T-helper 17 cell (primary cell): ENCODE data around the gene GPC6. TPM values are rescaled to one million over a fixed set of nuclear protein-coding genes. Genes with fewer than 3 reads are reported as not detected.

Experiments
- ATAC-seq: fragments of 150-1000 bp; cut with Tn5 transposase; 2 replicates; pipeline ENCODE4 v1.10.0; 2021; ENCODE audit warnings: mild to moderate bottlenecking, moderate library complexity
- DNase-seq, 3 donors: peaks; one replicate each; pipeline versions ENCODE4 v3.0.0 to v3.0.0-alpha.2; 2020 to 2021
- H3K9me3 ChIP-seq: one replicate; pipeline ENCODE4 v1.7.0; 2013; ENCODE audit warnings: low read length, mild to moderate bottlenecking; ENCODE audit not compliant: control insufficient read depth, poor library complexity, severe bottlenecking
- H3K27ac Mint-ChIP-seq: one replicate; pipeline ENCODE4 v1.8.0; 2022; ENCODE audit warnings: mild to moderate bottlenecking, moderate library complexity, mixed read lengths
- H3K27me3 Mint-ChIP-seq: one replicate; pipeline ENCODE4 v1.8.0; 2022; ENCODE audit warnings: mixed read lengths
- H3K36me3 Mint-ChIP-seq: one replicate; pipeline ENCODE4 v1.8.0; 2022; ENCODE audit warnings: low read depth, mixed read lengths
- H3K4me1 Mint-ChIP-seq: one replicate; pipeline ENCODE4 v1.8.0; 2022; ENCODE audit warnings: mild to moderate bottlenecking, mixed read lengths
- H3K4me3 Mint-ChIP-seq: one replicate; pipeline ENCODE4 v1.8.0; 2022; ENCODE audit warnings: mild to moderate bottlenecking, moderate library complexity, mixed read lengths
- total RNA-seq, 4 donors: library from RNA in 2 of 4; stranded (reverse) in 2 of 4; gene quantifications; one replicate each; pipeline ENCODE4 v1.2.3 and lab custom pipeline; 2022 to 2026

GPC6 gene
- total RNA-seq, 2 donors from 2014 or later = not detected

GRCh38 chr13:94214121-94214520, 987.5 kb downstream of the GPC6 start:
- H3K27ac Mint-ChIP-seq = no peak overlapping the region
- H3K27me3 Mint-ChIP-seq = no peaks in the 10 kb centered on the region
- H3K9me3 ChIP-seq = no peaks in the 10 kb centered on the region
- no peaks in the 10 kb centered on the region for H3K36me3 Mint-ChIP-seq
- ATAC-seq (no peak), DNase-seq (no peak)
- H3K4me1 Mint-ChIP-seq = peaks cover 3% of the 10 kb centered on the region
- H3K4me3 Mint-ChIP-seq = no peak overlapping the region

GRCh38 chr13:94214975-94215374, 988.4 kb downstream of the GPC6 start:
- no peak overlapping the region for H3K4me3 Mint-ChIP-seq
- ATAC-seq (no peak), DNase-seq (no peak)
- H3K36me3 Mint-ChIP-seq = no peaks in the 10 kb centered on the region
- H3K9me3 ChIP-seq = no peaks in the 10 kb centered on the region
- peaks cover 3% of the 10 kb centered on the region for H3K4me1 Mint-ChIP-seq
- no peaks in the 10 kb centered on the region for H3K27me3 Mint-ChIP-seq
- no peak overlapping the region for H3K27ac Mint-ChIP-seq

GRCh38 chr13:94216476-94216875, 989.9 kb downstream of the GPC6 start:
- H3K36me3 Mint-ChIP-seq = no peaks in the 10 kb centered on the region
- DNase-seq = no peak

GRCh38 chr13:94217370-94217769, 990.8 kb downstream of the GPC6 start:
- H3K4me1 Mint-ChIP-seq = no peaks in the 10 kb centered on the region

More at GRCh38 chr13:94216476-94216875, 989.9 kb downstream of the GPC6 start:
- H3K9me3 ChIP-seq = no peaks in the 10 kb centered on the region
- Mint-ChIP-seq H3K27ac (no peak overlapping the region), H3K4me3 (no peak overlapping the region), H3K27me3 (no peaks in the 10 kb centered on the region), H3K4me1 (no peaks in the 10 kb centered on the region)
- no peak for ATAC-seq

GRCh38 chr13:94218537-94218936, 991.9 kb downstream of the GPC6 start:
- H3K4me1 Mint-ChIP-seq = no peaks in the 10 kb centered on the region
- peaks cover 10% of the 10 kb centered on the region for H3K27me3 Mint-ChIP-seq
- no peak overlapping the region for H3K4me3 Mint-ChIP-seq
- ATAC-seq = no peak
- H3K27ac Mint-ChIP-seq = no peak overlapping the region
- DNase-seq = no peak
- no peaks in the 10 kb centered on the region for H3K36me3 Mint-ChIP-seq
- H3K9me3 ChIP-seq = no peaks in the 10 kb centered on the region

More at GRCh38 chr13:94217370-94217769, 990.8 kb downstream of the GPC6 start:
- DNase-seq = no peak
- Mint-ChIP-seq H3K36me3 (no peaks in the 10 kb centered on the region), H3K27me3 (peaks cover 6% of the 10 kb centered on the region), H3K4me3 (no peak overlapping the region), H3K27ac (no peak overlapping the region)
- ATAC-seq = no peak
- no peaks in the 10 kb centered on the region for H3K9me3 ChIP-seq

GRCh38 chr13:94218951-94219350, 992.3 kb downstream of the GPC6 start:
- Mint-ChIP-seq H3K27me3 (peaks cover 14% of the 10 kb centered on the region), H3K4me3 (no peak overlapping the region), H3K4me1 (no peaks in the 10 kb centered on the region), H3K36me3 (no peaks in the 10 kb centered on the region), H3K27ac (no peak overlapping the region)
- DNase-seq (no peak), ATAC-seq (no peak)
- H3K9me3 ChIP-seq = no peaks in the 10 kb centered on the region

GRCh38 chr13:94224670-94225069, 998.1 kb downstream of the GPC6 start:
- Mint-ChIP-seq H3K4me1 (no peaks in the 10 kb centered on the region), H3K4me3 (no peak overlapping the region), H3K27ac (no peak overlapping the region), H3K27me3 (peaks cover 21% of the 10 kb centered on the region), H3K36me3 (no peaks in the 10 kb centered on the region)
- no peak for DNase-seq
- H3K9me3 ChIP-seq = no peaks in the 10 kb centered on the region
- ATAC-seq = no peak

- no peaks in the 10 kb centered on the region for H3K9me3 ChIP-seq
- no peak overlapping the region for H3K27ac Mint-ChIP-seq
- no peak overlapping the region for H3K4me3 Mint-ChIP-seq
- no peaks in the 10 kb centered on the region for H3K36me3 Mint-ChIP-seq
- H3K27me3 Mint-ChIP-seq = peaks cover 15% of the 10 kb centered on the region
- H3K4me1 Mint-ChIP-seq = no peaks in the 10 kb centered on the region
- ATAC-seq (no peak), DNase-seq (no peak)
Measured at GRCh38 chr13:94227255-94227879, 1000.8 kb downstream of the GPC6 start.

- Mint-ChIP-seq H3K27me3 (peaks cover 8% of the 10 kb centered on the region), H3K4me1 (no peaks in the 10 kb centered on the region), H3K36me3 (no peaks in the 10 kb centered on the region), H3K4me3 (no peak overlapping the region), H3K27ac (no peak overlapping the region)
- DNase-seq = no peak
- no peaks in the 10 kb centered on the region for H3K9me3 ChIP-seq
- no peak for ATAC-seq
Measured at GRCh38 chr13:94228763-94229162, 1002.2 kb downstream of the GPC6 start.

- peaks cover 10% of the 10 kb centered on the region for H3K4me1 Mint-ChIP-seq
- H3K27ac Mint-ChIP-seq = no peak overlapping the region
- no peaks in the 10 kb centered on the region for H3K27me3 Mint-ChIP-seq
- H3K36me3 Mint-ChIP-seq = no peaks in the 10 kb centered on the region
- H3K9me3 ChIP-seq = no peaks in the 10 kb centered on the region
- no peak overlapping the region for H3K4me3 Mint-ChIP-seq
- DNase-seq (no peak), ATAC-seq (no peak)
Measured at GRCh38 chr13:94232161-94232950, 1005.7 kb downstream of the GPC6 start.

- Mint-ChIP-seq H3K27me3 (no peaks in the 10 kb centered on the region), H3K36me3 (no peaks in the 10 kb centered on the region), H3K4me3 (no peak overlapping the region), H3K27ac (no peak overlapping the region), H3K4me1 (peaks cover 12% of the 10 kb centered on the region)
- ATAC-seq = no peak
- no peaks in the 10 kb centered on the region for H3K9me3 ChIP-seq
- DNase-seq = no peak
Measured at GRCh38 chr13:94232956-94233355, 1006.3 kb downstream of the GPC6 start.

- no peaks in the 10 kb centered on the region for H3K36me3 Mint-ChIP-seq
- no peak for ATAC-seq
- H3K27ac Mint-ChIP-seq = no peak overlapping the region
Measured at GRCh38 chr13:94233401-94233800, 1006.8 kb downstream of the GPC6 start.

GRCh38 chr13:94233837-94234236, 1007.2 kb downstream of the GPC6 start:
- DNase-seq (no peak), ATAC-seq (no peak)
- Mint-ChIP-seq H3K27ac (no peak overlapping the region), H3K4me3 (no peak overlapping the region), H3K36me3 (no peaks in the 10 kb centered on the region), H3K4me1 (peaks cover 12% of the 10 kb centered on the region), H3K27me3 (no peaks in the 10 kb centered on the region)
- H3K9me3 ChIP-seq = no peaks in the 10 kb centered on the region

More at GRCh38 chr13:94233401-94233800, 1006.8 kb downstream of the GPC6 start:
- H3K9me3 ChIP-seq = no peaks in the 10 kb centered on the region
- H3K4me3 Mint-ChIP-seq = no peak overlapping the region
- H3K27me3 Mint-ChIP-seq = no peaks in the 10 kb centered on the region
- H3K4me1 Mint-ChIP-seq = peaks cover 12% of the 10 kb centered on the region
- DNase-seq = no peak

GRCh38 chr13:94234738-94235137, 1008.1 kb downstream of the GPC6 start:
- H3K4me1 Mint-ChIP-seq = peaks cover 16% of the 10 kb centered on the region
- no peaks in the 10 kb centered on the region for H3K9me3 ChIP-seq
- H3K36me3 Mint-ChIP-seq = no peaks in the 10 kb centered on the region
- DNase-seq = no peak
- ATAC-seq = no peak
- no peak overlapping the region for H3K4me3 Mint-ChIP-seq
- H3K27me3 Mint-ChIP-seq = no peaks in the 10 kb centered on the region
- H3K27ac Mint-ChIP-seq = no peak overlapping the region
